Activated T-helper 1 cell treated with Interleukin-2 at 50 U/mL for 16 hours (primary cell): ENCODE data around the gene TOM1.

Experiments
- DNase-seq: peaks from one replicate; pipeline ENCODE4 v3.0.0-alpha.2; 2020; ENCODE audit warnings: low read depth

Gene TOM1

GRCh38 chr22:35397095-35397904, 97.6 kb downstream of the TOM1 start:
- DNase-seq, result no peak
